Lung (tissue), 12 donors: ENCODE measurements around the gene EXPH5. TPM values are rescaled to one million over a fixed set of nuclear protein-coding genes. Genes with fewer than 3 reads are reported as not detected.

ENCODE experiments used
- ATAC-seq: fragments of 200-7000 bp; cut with Tn5 transposase; one replicate; pipeline ENCODE4 v1.9.1; 2020; ENCODE audit warnings: moderate number of reproducible peaks; ENCODE audit not compliant: insufficient read depth, low FRiP score
- DNase-seq, 3 donors: peaks; one replicate each; pipeline ENCODE4 v3.0.0-alpha.2; 2013 to 2017
- H3K27ac ChIP-seq, 2 donors: one replicate each; pipeline ENCODE4 v1.5.1; 2013; ENCODE audit warnings: mild to moderate bottlenecking in 2 of 2, moderate library complexity in 2 of 2, control low read depth in 1 of 2, inconsistent platforms in 1 of 2, low read depth in 1 of 2, low read length in 1 of 2
- H3K27me3 ChIP-seq, 3 donors: one replicate each; pipeline ENCODE4 v1.5.1; 2013; ENCODE audit warnings: low read length in 2 of 3; ENCODE audit not compliant: control insufficient read depth in 3 of 3, insufficient read depth in 3 of 3
- H3K36me3 ChIP-seq, 4 donors: one replicate each; pipeline ENCODE4 v1.5.1; 2013; ENCODE audit warnings: low read length in 4 of 4, mild to moderate bottlenecking in 1 of 4, moderate library complexity in 1 of 4; ENCODE audit not compliant: control insufficient read depth in 4 of 4, insufficient read depth in 4 of 4
- H3K4me1 ChIP-seq, 5 donors: one replicate each; pipeline ENCODE4 v1.5.1; 2013; ENCODE audit warnings: low read length in 5 of 5, mild to moderate bottlenecking in 2 of 5, moderate library complexity in 1 of 5; ENCODE audit not compliant: control insufficient read depth in 5 of 5, insufficient read depth in 5 of 5
- H3K4me3 ChIP-seq: one replicate; pipeline ENCODE4 v1.5.1; 2013; ENCODE audit warnings: mild to moderate bottlenecking, control low read depth, moderate library complexity
- H3K9ac ChIP-seq, 2 donors: one replicate each; pipeline ENCODE4 v1.5.1; 2013; ENCODE audit warnings: low read length in 2 of 2, control low read depth in 1 of 2; ENCODE audit not compliant: insufficient read depth in 1 of 2
- H3K9me3 ChIP-seq, 4 donors: one replicate each; pipeline ENCODE4 v1.5.1; 2013; ENCODE audit warnings: low read length in 3 of 4, mild to moderate bottlenecking in 1 of 4, moderate library complexity in 1 of 4; ENCODE audit not compliant: control insufficient read depth in 4 of 4, insufficient read depth in 3 of 4
- CTCF ChIP-seq: IDR thresholded peaks from 2 replicates; pipeline ENCODE4 v1.5.1; 2012; ENCODE audit warnings: mild to moderate bottlenecking; ENCODE audit errors: control extremely low read depth, extremely low read depth
- WGBS, 2 donors: extraction: QIAGEN DNeasy Blood & Tissue Kit; methylation state at CpG; one replicate each; pipeline ENCODE4 v1.1.7; 2013; 5-methylcytosine and 5-hydroxymethylcytosine counted together
- polyA plus RNA-seq, 2 donors: library from polyadenylated mRNA; stranded (reverse); fragments of 200-250 nt; gene quantifications; one replicate each; pipeline ENCODE4 v1.2.1, GENCODE V29; 2013
- total RNA-seq, 2 donors: library from RNA; depleted of rRNA in 1 of 2; stranded (reverse); fragments of >200 nt in 1 of 2; gene quantifications; one replicate each; pipeline ENCODE4 v1.2.1, GENCODE V29; 2014 to 2021
- donor health status: control.
- donor health status: control.
- donor health status: Bipolar disorder and iron deficiency.
- donor health status: healthy.
- donor health status: DM: yes; HTN: yes; CAD: no.

EXPH5 gene
- total and polyA plus RNA-seq, 4 donors, result 1.1 to 28.8 (median 15.2) TPM

- no peak overlapping the region for H3K27ac ChIP-seq
- peaks cover 0 to 20% (median 2%) of the 10 kb centered on the region in 5 donors for H3K4me1 ChIP-seq
- no peaks in the 10 kb centered on the region for H3K36me3 ChIP-seq
- WGBS, 2 donors, result 51 to 79% methylated on average over 2 of the region's 2 CpGs
- no peak overlapping the region for H3K9ac ChIP-seq
- no peak for TF ChIP-seq CTCF
- peaks cover 0 to 3% (median 0%) of the 10 kb centered on the region in 4 donors for H3K9me3 ChIP-seq
- H3K4me3 ChIP-seq, result no peak overlapping the region
- ATAC-seq (no peak), DNase-seq (no peak)
- H3K27me3 ChIP-seq, result no peaks in the 10 kb centered on the region
Measured at GRCh38 chr11:108559904-108560303, 33.7 kb downstream of the EXPH5 start.

GRCh38 chr11:108559340-108559739 is 34.2 kb downstream of the EXPH5 start:
- no peak for DNase-seq
- Histone ChIP-seq H3K4me3 (no peak overlapping the region), H3K4me1 (peaks cover 0 to 20% (median 2%) of the 10 kb centered on the region in 5 donors), H3K9me3 (peaks cover 0 to 3% (median 0%) of the 10 kb centered on the region in 4 donors), H3K9ac (no peak overlapping the region), H3K36me3 (no peaks in the 10 kb centered on the region), H3K27ac (no peak overlapping the region), H3K27me3 (no peaks in the 10 kb centered on the region)
- ATAC-seq, result no peak
- no peak for TF ChIP-seq CTCF
- 19 to 20% methylated on average over 2 of the region's 2 CpGs for WGBS, 2 donors

GRCh38 chr11:108558222-108558621 is 35.3 kb downstream of the EXPH5 start:
- 99 to 100% methylated on average over 2 of the region's 2 CpGs for WGBS, 2 donors
- Histone ChIP-seq H3K27me3 (no peaks in the 10 kb centered on the region), H3K27ac (no peak overlapping the region), H3K9me3 (peaks cover 0 to 3% (median 0%) of the 10 kb centered on the region in 4 donors), H3K36me3 (no peaks in the 10 kb centered on the region), H3K4me3 (no peak overlapping the region), H3K9ac (no peak overlapping the region), H3K4me1 (peaks cover 0 to 20% (median 2%) of the 10 kb centered on the region in 5 donors)
- ATAC-seq (no peak), DNase-seq (no peak)
- no peak for TF ChIP-seq CTCF

GRCh38 chr11:108556019-108556418 is 37.5 kb downstream of the EXPH5 start:
- H3K9me3 ChIP-seq, result no peaks in the 10 kb centered on the region
- WGBS, 2 donors, result 70 to 78% methylated on average over 2 of the region's 2 CpGs
- no peak for TF ChIP-seq CTCF
- no peaks in the 10 kb centered on the region for H3K27me3 ChIP-seq
- ATAC-seq, result no peak
- no peak overlapping the region for H3K27ac ChIP-seq
- H3K4me3 ChIP-seq, result no peak overlapping the region
- DNase-seq, result no peak
- no peaks in the 10 kb centered on the region for H3K36me3 ChIP-seq
- peaks cover 0 to 16% (median 5%) of the 10 kb centered on the region in 5 donors for H3K4me1 ChIP-seq
- no peak overlapping the region for H3K9ac ChIP-seq
